Ovary (tissue), 9 donors: ENCODE measurements around the gene CHN1. TPM values are rescaled to one million over a fixed set of nuclear protein-coding genes. Genes with fewer than 3 reads are reported as not detected.

ENCODE experiments used
- DNase-seq, 5 donors: peaks; one replicate each; pipeline ENCODE4 v3.0.0-alpha.2; 2019 to 2020
- H3K27ac ChIP-seq, 2 donors: fragments of 200-600 bp; one replicate each; pipeline versions ENCODE4 v1.5.1 to v1.8.0; 2019 to 2022
- H3K27me3 ChIP-seq: fragments of 200-600 bp; one replicate; pipeline ENCODE4 v1.8.0; 2022
- H3K36me3 ChIP-seq: fragments of 200-600 bp; sonication (generic); one replicate; pipeline ENCODE4 v1.5.1; 2019
- H3K4me1 ChIP-seq: one replicate; pipeline ENCODE4 v1.8.1; 2013; ENCODE audit warnings: mild to moderate bottlenecking, moderate library complexity; ENCODE audit not compliant: insufficient read depth
- H3K4me3 ChIP-seq: fragments of 200-600 bp; sonication (generic); one replicate; pipeline ENCODE4 v1.5.1; 2017
- H3K9me3 ChIP-seq, 2 donors: fragments of 200-600 bp in 1 of 2; sonication (generic) in 1 of 2; one replicate each; pipeline versions ENCODE4 v1.5.1 to v1.8.1; 2013 to 2019; ENCODE audit warnings: mild to moderate bottlenecking in 1 of 2, moderate library complexity in 1 of 2
- CTCF ChIP-seq, 3 donors: fragments of 450-650 bp in 2 of 3; fragments of 200-600 bp in 1 of 3; IDR thresholded peaks; one replicate each; pipeline versions ENCODE4 v1.5.1 to v1.8.0; 2016 to 2022; ENCODE audit warnings: antibody characterized with exemption in 3 of 3, mild to moderate bottlenecking in 1 of 3
- EP300 ChIP-seq: sonication (generic); formaldehyde crosslinking; IDR thresholded peaks from one replicate; pipeline ENCODE4 v1.6.1; 2017; ENCODE audit warnings: antibody characterized with exemption
- POLR2A ChIP-seq: fragments of 450-650 bp; IDR thresholded peaks from one replicate; pipeline ENCODE4 v1.6.1; 2017; ENCODE audit warnings: antibody characterized with exemption, mild to moderate bottlenecking, moderate library complexity
- WGBS, 3 donors: extraction: QIAGEN DNeasy Blood & Tissue Kit in 1 of 3; methylation state at CpG; one replicate each; pipeline versions ENCODE4 v1.1.5 to v1.1.7; 2013 to 2017; 5-methylcytosine and 5-hydroxymethylcytosine counted together
- intact Hi-C, 4 donors: fragments of 100-400 bp; cut with DNase I; formaldehyde crosslinking; loops; one replicate each; pipeline versions ENCODE4 v1.11.0 to v1.15.1; 2022 to 2023
- polyA plus RNA-seq, 2 donors: library from polyadenylated mRNA; stranded (reverse); fragments of 200-250 nt in 1 of 2; fragments of 350-450 nt in 1 of 2; fragmentation: Illumina TruSeq in 1 of 2; extraction: RNeasy Lipid Tissue Mini Kit (QIAGEN cat#74804) in 1 of 2; gene quantifications; one replicate each; pipeline ENCODE4 v1.2.3, GENCODE V29; 2013 to 2014
- total RNA-seq, 7 donors: library from RNA; depleted of rRNA in 2 of 7; stranded (reverse); fragments of >200 nt in 2 of 7; fragmentation: NEBNext Ultra II Directional in 3 of 7; extraction: Animal tissue kit (Norgen Biotek cat#: 25700) in 3 of 7; gene quantifications; one replicate each; pipeline versions ENCODE4 v1.1.0 to v1.2.4, GENCODE V29; 2016 to 2023
- donor health status: DM: no; HTN: no; CAD: no; lungs with moderate emphysema.
- donor health status: DM: no; HTN: no; CAD: no.
- donor health status: Bipolar disorder and iron deficiency.
- donor health status: DM: yes; HTN: yes; CAD: no.
- donor health status: DM: no; HTN: no; CAD: no.
- donor health status: DM: yes; HTN: yes; CAD: no.

Gene CHN1
- total and polyA plus RNA-seq, 9 donors, result 6.5 to 18.0 (median 9.4) TPM

GRCh38 chr2:174836377-174836994 is 168.7 kb downstream of the CHN1 start:
- DNase-seq, result no peak
- whole genome bisulfite sequencing, 3 donors, result 70 to 85% (median 79%) methylated on average over 3 of the region's 3 CpGs
- intact Hi-C loops, result no loop called here

GRCh38 chr2:174835797-174836255 is 169.4 kb downstream of the CHN1 start:
- Histone ChIP-seq H3K9me3 (no peaks in the 10 kb centered on the region), H3K27ac (no peak overlapping the region), H3K36me3 (no peaks in the 10 kb centered on the region), H3K4me1 (no peaks in the 10 kb centered on the region), H3K27me3 (no peaks in the 10 kb centered on the region), H3K4me3 (no peak overlapping the region)
- intact Hi-C loops, result no loop called here
- WGBS, 3 donors, result 67 to 77% (median 73%) methylated on average over 2 of the region's 2 CpGs
- no peak for TF ChIP-seq CTCF (IDR thresholded peaks at IDR 0.05)
- no peak for TF ChIP-seq POLR2A
- DNase-seq, result no peak

More at GRCh38 chr2:174836377-174836994, 168.7 kb downstream of the CHN1 start:
- no peak overlapping the region for H3K4me3 ChIP-seq
- no peaks in the 10 kb centered on the region for H3K36me3 ChIP-seq
- TF ChIP-seq POLR2A, result no peak
- TF ChIP-seq CTCF (IDR thresholded peaks at IDR 0.05), result no peak
- no peak for TF ChIP-seq EP300
- H3K4me1 ChIP-seq, result no peaks in the 10 kb centered on the region
- H3K27ac ChIP-seq, result no peak overlapping the region
- no peaks in the 10 kb centered on the region for H3K27me3 ChIP-seq
- no peaks in the 10 kb centered on the region for H3K9me3 ChIP-seq

GRCh38 chr2:174833737-174834136 is 171.4 kb downstream of the CHN1 start:
- no peaks in the 10 kb centered on the region for H3K9me3 ChIP-seq
- TF ChIP-seq POLR2A, result no peak
- no peak for TF ChIP-seq CTCF (IDR thresholded peaks at IDR 0.05)
- no peak for TF ChIP-seq EP300
- no peak for DNase-seq
- 95 to 99% (median 96%) methylated on average over 3 of the region's 3 CpGs for WGBS, 3 donors
- no peaks in the 10 kb centered on the region for H3K27me3 ChIP-seq
- H3K36me3 ChIP-seq, result no peaks in the 10 kb centered on the region
- H3K4me1 ChIP-seq, result no peaks in the 10 kb centered on the region
- no peak overlapping the region for H3K27ac ChIP-seq
- no peak overlapping the region for H3K4me3 ChIP-seq
- intact Hi-C loops, result no loop called here

GRCh38 chr2:174830561-174830960 is 174.6 kb downstream of the CHN1 start:
- Histone ChIP-seq H3K4me1 (no peaks in the 10 kb centered on the region), H3K27me3 (no peaks in the 10 kb centered on the region), H3K36me3 (no peaks in the 10 kb centered on the region), H3K4me3 (no peak overlapping the region), H3K9me3 (no peaks in the 10 kb centered on the region), H3K27ac (no peak overlapping the region)
- DNase-seq, result no peak
- intact Hi-C loops, result no loop called here
- TF ChIP-seq EP300 (no peak), POLR2A (no peak), CTCF (IDR thresholded peaks at IDR 0.05) (no peak)
- 95 to 98% (median 96%) methylated on average over 6 of the region's 6 CpGs for WGBS, 3 donors
